Kidney (tissue), 14 donors: ENCODE data around the gene CSRNP2. TPM values are rescaled to one million over a fixed set of nuclear protein-coding genes. Genes with fewer than 3 reads are reported as not detected.
A peak's percentile ranks its signal among the peaks of the same experiment; 100 is the strongest.

Experiments used
- DNase-seq, 5 donors: peaks; one replicate each; pipeline ENCODE4 v3.0.0-alpha.2; 2013 to 2020
- FAIRE-seq: peaks from 2 replicates; lab custom pipeline; 2012; peaks lifted over from hg19 to GRCh38; lab: Jason Lieb, UNC
- H3K27ac ChIP-seq, 2 donors: one replicate each; pipeline ENCODE4 v1.7.0; 2013; ENCODE audit warnings: low read depth in 2 of 2, low read length in 2 of 2, inconsistent platforms in 1 of 2
- H3K27me3 ChIP-seq: one replicate; pipeline ENCODE4 v1.7.1; 2013; ENCODE audit warnings: low read length, inconsistent platforms; ENCODE audit not compliant: control insufficient read depth, insufficient read depth
- H3K36me3 ChIP-seq, 3 donors: one replicate each; pipeline versions ENCODE4 v1.7.0 to v1.7.1; 2013; ENCODE audit warnings: low read length in 3 of 3, control low read depth in 1 of 3, inconsistent platforms in 1 of 3; ENCODE audit not compliant: insufficient read depth in 3 of 3, control insufficient read depth in 2 of 3
- H3K4me1 ChIP-seq, 3 donors: one replicate each; pipeline versions ENCODE4 v1.7.0 to v1.7.1; 2013; ENCODE audit warnings: low read length in 3 of 3, inconsistent platforms in 1 of 3, low read depth in 1 of 3; ENCODE audit not compliant: control insufficient read depth in 2 of 3, insufficient read depth in 2 of 3
- H3K4me3 ChIP-seq, 3 donors: one replicate each; pipeline versions ENCODE4 v1.7.0 to v1.8.1; 2013; ENCODE audit warnings: low read length in 3 of 3, control low read depth in 1 of 3, inconsistent platforms in 1 of 3
- H3K9ac ChIP-seq, 3 donors: one replicate each; pipeline versions ENCODE4 v1.7.0 to v1.7.1; 2013; ENCODE audit warnings: low read length in 3 of 3, control low read depth in 1 of 3, inconsistent platforms in 1 of 3
- H3K9me3 ChIP-seq, 3 donors: one replicate each; pipeline versions ENCODE4 v1.7.0 to v1.7.1; 2013; ENCODE audit warnings: low read length in 3 of 3, control low read depth in 1 of 3, inconsistent platforms in 1 of 3; ENCODE audit not compliant: control insufficient read depth in 2 of 3, insufficient read depth in 1 of 3
- intact Hi-C: fragments of 100-400 bp; cut with DNase I; formaldehyde crosslinking; loops from one replicate; pipeline ENCODE4 v1.11.1; 2022
- polyA plus RNA-seq: library from polyadenylated mRNA; stranded (reverse); fragments of 350-450 nt; fragmentation: Illumina TruSeq; extraction: RNeasy Lipid Tissue Mini Kit (QIAGEN cat#74804); gene quantifications from one replicate; pipeline ENCODE4 v1.2.3, GENCODE V29; 2014; ENCODE audit warnings: low read depth, low replicate concordance; ENCODE audit not compliant: insufficient read depth
- total RNA-seq: library from RNA; stranded (reverse); fragmentation: NEBNext Ultra II Directional; extraction: Animal tissue kit (Norgen Biotek cat#: 25700); gene quantifications from one replicate; pipeline ENCODE4 v1.2.1, GENCODE V29; 2021
- TF ChIP-seq, protein P1 (sequence below): IDR thresholded peaks from 3 replicates; pipeline ENCODE4 v1.5.1; 2012; ENCODE audit warnings: mild to moderate bottlenecking, moderate library complexity, borderline replicate concordance; ENCODE audit not compliant: insufficient read depth; ENCODE audit errors: extremely low read depth
- donor health status: control.
- donor health status: control.
- donor health status: control.
- donor health status: control.
- donor health status: control.
- donor health status: DM: yes; HTN: yes; CAD: no.
- donor health status: Normal renal cell carcinoma (clear cell type).

CSRNP2 gene
- total and polyA plus RNA-seq, 2 donors from 2014 or later = 8.5 to 29.6 TPM

GRCh38 chr12:51020448-51021182, 62.8 kb downstream of the CSRNP2 start:
- FAIRE-seq (no peak), DNase-seq (peak in 1 of 5 donors; percentile 38)
- peaks cover 0 to 31% (median 15%) of the 10 kb centered on the region in 3 donors for H3K4me1 ChIP-seq
- H3K36me3 ChIP-seq = no peaks in the 10 kb centered on the region
- H3K4me3 ChIP-seq = no peak overlapping the region
- no peak overlapping the region for H3K27ac ChIP-seq
- TF ChIP-seq, protein P1, sequence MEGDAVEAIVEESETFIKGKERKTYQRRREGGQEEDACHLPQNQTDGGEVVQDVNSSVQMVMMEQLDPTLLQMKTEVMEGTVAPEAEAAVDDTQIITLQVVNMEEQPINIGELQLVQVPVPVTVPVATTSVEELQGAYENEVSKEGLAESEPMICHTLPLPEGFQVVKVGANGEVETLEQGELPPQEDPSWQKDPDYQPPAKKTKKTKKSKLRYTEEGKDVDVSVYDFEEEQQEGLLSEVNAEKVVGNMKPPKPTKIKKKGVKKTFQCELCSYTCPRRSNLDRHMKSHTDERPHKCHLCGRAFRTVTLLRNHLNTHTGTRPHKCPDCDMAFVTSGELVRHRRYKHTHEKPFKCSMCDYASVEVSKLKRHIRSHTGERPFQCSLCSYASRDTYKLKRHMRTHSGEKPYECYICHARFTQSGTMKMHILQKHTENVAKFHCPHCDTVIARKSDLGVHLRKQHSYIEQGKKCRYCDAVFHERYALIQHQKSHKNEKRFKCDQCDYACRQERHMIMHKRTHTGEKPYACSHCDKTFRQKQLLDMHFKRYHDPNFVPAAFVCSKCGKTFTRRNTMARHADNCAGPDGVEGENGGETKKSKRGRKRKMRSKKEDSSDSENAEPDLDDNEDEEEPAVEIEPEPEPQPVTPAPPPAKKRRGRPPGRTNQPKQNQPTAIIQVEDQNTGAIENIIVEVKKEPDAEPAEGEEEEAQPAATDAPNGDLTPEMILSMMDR = no peak
- no peaks in the 10 kb centered on the region for H3K27me3 ChIP-seq
- no peak overlapping the region for H3K9ac ChIP-seq
- H3K9me3 ChIP-seq = no peaks in the 10 kb centered on the region
- intact Hi-C loops = no loop called here

DNA sequence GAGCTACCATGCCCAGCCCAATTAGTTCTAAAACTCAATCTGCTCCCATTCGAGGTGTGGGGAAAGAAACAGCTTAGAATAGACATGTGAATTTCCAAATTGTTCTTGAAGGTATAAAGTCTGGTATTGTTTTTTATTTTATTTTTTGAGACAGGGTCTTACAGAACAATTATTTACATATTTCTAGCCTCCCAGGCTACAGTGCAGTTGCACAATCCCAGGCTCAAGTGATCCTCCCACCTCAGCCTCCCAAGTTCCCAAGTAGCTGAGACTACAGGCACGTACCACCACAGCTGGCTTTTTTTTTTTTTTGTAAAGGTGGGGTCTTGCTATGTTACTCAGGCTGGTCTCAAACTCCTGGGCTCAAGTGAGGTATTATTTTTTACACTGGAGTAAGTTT, 63.5 kb downstream of the CSRNP2 start:
- no peak for FAIRE-seq
- Histone ChIP-seq H3K4me1 (peaks cover 0 to 28% (median 11%) of the 10 kb centered on the region in 3 donors), H3K27me3 (no peaks in the 10 kb centered on the region), H3K36me3 (no peaks in the 10 kb centered on the region), H3K4me3 (no peak overlapping the region), H3K9me3 (no peaks in the 10 kb centered on the region), H3K9ac (no peak overlapping the region), H3K27ac (no peak overlapping the region)
- intact Hi-C loops = no loop called here
- TF ChIP-seq, protein P1 = no peak
- DNase-seq = no peak

DNA sequence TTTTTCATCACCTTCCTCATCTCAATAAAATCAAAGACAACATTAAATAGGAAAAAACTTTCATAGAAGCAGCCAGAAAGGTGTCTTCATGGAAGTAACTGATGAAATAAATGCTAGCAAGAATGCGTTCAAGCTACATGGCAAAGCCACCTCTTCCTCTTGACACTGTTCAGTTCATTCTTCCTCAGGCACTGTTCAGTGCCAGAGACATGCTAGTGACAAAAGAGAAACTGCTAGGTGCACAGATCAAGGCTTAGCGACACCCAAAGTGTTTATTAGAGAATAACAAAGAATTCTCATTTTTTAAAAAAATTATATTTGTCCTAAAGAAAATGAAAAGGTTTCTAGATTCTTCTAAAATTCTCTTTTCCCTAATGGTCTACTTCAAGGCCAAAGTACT, 64.4 kb downstream of the CSRNP2 start:
- H3K36me3 ChIP-seq = no peaks in the 10 kb centered on the region
- H3K4me3 ChIP-seq = no peak overlapping the region
- TF ChIP-seq, protein P1 = no peak
- no peak overlapping the region for H3K27ac ChIP-seq
- no peaks in the 10 kb centered on the region for H3K27me3 ChIP-seq
- H3K9me3 ChIP-seq = no peaks in the 10 kb centered on the region
- no peak overlapping the region for H3K9ac ChIP-seq
- DNase-seq = no peak
- intact Hi-C loops = no loop called here
- no peak for FAIRE-seq
- H3K4me1 ChIP-seq = peaks cover 0 to 28% (median 9%) of the 10 kb centered on the region in 3 donors
